HEK293T (cell line): Measurements from ENCODE around the gene IP6K2.
"Not testable (repeated sequence)": the region's sequence is repeated elsewhere in the genome, so short reads cannot be mapped to it uniquely, and the experiment has no call there.

ENCODE experiments used
- CTCF ChIA-PET: fragments of 350-600 bp; formaldehyde crosslinking; extraction: SDS; loops from one replicate; lab custom pipeline; 2021; ENCODE audit warnings: antibody characterized with exemption, inconsistent platforms; lab: Yijun Ruan, JAX
- POLR2A ChIA-PET: fragments of 350-600 bp; formaldehyde crosslinking; extraction: SDS; loops from one replicate; lab custom pipeline; 2020; ENCODE audit warnings: antibody characterized with exemption, inconsistent platforms; lab: Yijun Ruan, JAX
- DNase-seq: peaks from one replicate; pipeline ENCODE4 v3.0.0; 2012; ENCODE audit warnings: mixed read lengths; ENCODE audit errors: extremely low spot score
- ARNT ChIP-seq: fragments of 450-650 bp; IDR thresholded peaks from 2 replicates; pipeline ENCODE4 v1.6.1; 2017; ENCODE audit warnings: mild to moderate bottlenecking
- BHLHE40 ChIP-seq: fragments of 450-650 bp; IDR thresholded peaks from 2 replicates; pipeline ENCODE4 v1.6.1; 2016; ENCODE audit warnings: mild to moderate bottlenecking, moderate library complexity, borderline replicate concordance
- CTBP1 ChIP-seq: fragments of 450-650 bp; IDR thresholded peaks from 2 replicates; pipeline ENCODE4 v1.6.1; 2016; ENCODE audit warnings: borderline replicate concordance
- ELF4 ChIP-seq: fragments of 450-650 bp; IDR thresholded peaks from 2 replicates; pipeline ENCODE4 v1.6.1; 2017; ENCODE audit warnings: antibody characterized with exemption
- FOXA1 ChIP-seq: fragments of 450-650 bp; IDR thresholded peaks from 2 replicates; pipeline ENCODE4 v1.6.1; 2016; ENCODE audit warnings: mild to moderate bottlenecking
- FOXK2 ChIP-seq: fragments of 450-650 bp; IDR thresholded peaks from 2 replicates; pipeline ENCODE4 v1.6.1; 2016; ENCODE audit warnings: mild to moderate bottlenecking
- FOXM1 ChIP-seq: fragments of 450-650 bp; IDR thresholded peaks from 2 replicates; pipeline ENCODE4 v1.6.1; 2017; ENCODE audit warnings: mild to moderate bottlenecking, borderline replicate concordance
- HDGF ChIP-seq: fragments of 450-650 bp; IDR thresholded peaks from 2 replicates; pipeline ENCODE4 v1.6.1; 2017; ENCODE audit warnings: antibody characterized with exemption, borderline replicate concordance
- L3MBTL2 ChIP-seq: fragments of 450-650 bp; conservative IDR thresholded peaks from 2 replicates; pipeline ENCODE4 v1.6.1; 2016; ENCODE audit warnings: mild to moderate bottlenecking
- LEF1 ChIP-seq: fragments of 450-650 bp; IDR thresholded peaks from 2 replicates; pipeline ENCODE4 v1.6.1; 2017; ENCODE audit warnings: mild to moderate bottlenecking, borderline replicate concordance
- NFRKB ChIP-seq: fragments of 450-650 bp; IDR thresholded peaks from 2 replicates; pipeline ENCODE4 v1.6.1; 2016; ENCODE audit warnings: mild to moderate bottlenecking, moderate library complexity
- SP1 ChIP-seq: fragments of 450-650 bp; IDR thresholded peaks from 2 replicates; pipeline ENCODE4 v1.6.1; 2017
- SUZ12 ChIP-seq: fragments of 450-650 bp; IDR thresholded peaks from 2 replicates; pipeline ENCODE4 v1.6.1; 2016; ENCODE audit warnings: mild to moderate bottlenecking
- TARDBP ChIP-seq: fragments of 450-650 bp; IDR thresholded peaks from 2 replicates; pipeline ENCODE4 v1.6.1; 2016
- ZNF384 ChIP-seq: fragments of 450-650 bp; IDR thresholded peaks from 2 replicates; pipeline ENCODE4 v1.6.1; 2016
- TF ChIP-seq, protein P1 (sequence below): fragments of 450-650 bp; IDR thresholded peaks from 2 replicates; pipeline ENCODE4 v1.6.1; 2016

The IP6K2 gene, protein sequence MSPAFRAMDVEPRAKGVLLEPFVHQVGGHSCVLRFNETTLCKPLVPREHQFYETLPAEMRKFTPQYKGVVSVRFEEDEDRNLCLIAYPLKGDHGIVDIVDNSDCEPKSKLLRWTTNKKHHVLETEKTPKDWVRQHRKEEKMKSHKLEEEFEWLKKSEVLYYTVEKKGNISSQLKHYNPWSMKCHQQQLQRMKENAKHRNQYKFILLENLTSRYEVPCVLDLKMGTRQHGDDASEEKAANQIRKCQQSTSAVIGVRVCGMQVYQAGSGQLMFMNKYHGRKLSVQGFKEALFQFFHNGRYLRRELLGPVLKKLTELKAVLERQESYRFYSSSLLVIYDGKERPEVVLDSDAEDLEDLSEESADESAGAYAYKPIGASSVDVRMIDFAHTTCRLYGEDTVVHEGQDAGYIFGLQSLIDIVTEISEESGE

DNA sequence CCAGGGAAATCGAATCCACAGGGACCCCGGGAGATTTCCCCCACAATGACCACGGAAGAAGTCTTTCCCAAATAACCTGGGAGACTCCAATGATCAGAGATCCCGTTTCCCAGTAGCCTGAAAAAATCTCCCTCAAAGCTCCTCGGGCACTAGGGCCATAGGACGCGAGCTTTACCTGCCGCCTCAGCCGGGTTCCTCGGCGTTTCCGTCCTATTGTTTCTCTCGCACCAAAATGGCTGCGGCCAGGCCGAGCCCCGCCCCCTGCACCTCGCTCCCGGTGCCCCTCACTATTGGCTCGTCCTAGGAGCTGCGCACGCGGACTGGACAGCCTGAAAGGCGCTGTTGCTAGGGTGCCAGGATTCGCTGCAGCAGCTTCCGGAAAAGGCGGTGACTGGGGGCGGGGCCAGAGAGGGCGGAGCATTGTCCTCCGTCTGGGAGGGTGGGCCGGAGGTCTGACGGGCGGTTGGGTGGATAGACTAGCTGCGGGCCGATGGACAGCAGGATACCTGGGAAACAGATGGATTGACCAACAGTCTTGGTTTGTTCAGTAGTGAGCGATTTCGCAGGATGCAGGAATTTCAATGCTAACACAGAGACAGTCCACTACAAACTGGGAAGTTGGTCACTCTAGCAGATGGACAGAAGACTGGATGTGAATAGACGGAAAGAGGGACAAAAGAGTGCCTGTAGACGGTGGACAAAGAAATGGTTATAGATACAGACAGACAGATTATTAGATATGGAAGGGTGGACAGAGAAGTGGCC is at the start of gene IP6K2:
IP6K2 (minus strand) TSS at position 240 of the 765 bp plus-strand sequence. CDS start 21,930 bp downstream, outside the sequence.
- TF ChIP-seq LEF1 (no peak), SUZ12 (no peak), FOXM1 (no peak), FOXK2 (no peak), HDGF (peak; percentile 82; the same call in 1 of the 2 replicates), L3MBTL2 (0 out of 2 replicates have a peak, but pooled peaks have one; percentile 15), TARDBP (no peak), CTBP1 (no peak), ELF4 (no peak; the same call in none of the 2 replicates), ZNF384 (no peak), BHLHE40 (no peak)
- TF ChIP-seq, protein P1, sequence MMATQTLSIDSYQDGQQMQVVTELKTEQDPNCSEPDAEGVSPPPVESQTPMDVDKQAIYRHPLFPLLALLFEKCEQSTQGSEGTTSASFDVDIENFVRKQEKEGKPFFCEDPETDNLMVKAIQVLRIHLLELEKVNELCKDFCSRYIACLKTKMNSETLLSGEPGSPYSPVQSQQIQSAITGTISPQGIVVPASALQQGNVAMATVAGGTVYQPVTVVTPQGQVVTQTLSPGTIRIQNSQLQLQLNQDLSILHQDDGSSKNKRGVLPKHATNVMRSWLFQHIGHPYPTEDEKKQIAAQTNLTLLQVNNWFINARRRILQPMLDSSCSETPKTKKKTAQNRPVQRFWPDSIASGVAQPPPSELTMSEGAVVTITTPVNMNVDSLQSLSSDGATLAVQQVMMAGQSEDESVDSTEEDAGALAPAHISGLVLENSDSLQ, result peak; percentile 53; the same call in 1 of the 2 replicates
- ChIA-PET POLR2A (interaction anchor here (0.6 to 3.0 kb wide), 19 partner anchors 9 to 312 kb away, joined by 3 to 19 read pairs (median 3); partner anchors contain the start of genes CELSR3, IMPDH2, NCKIPSD and PRKAR2A), CTCF (no interaction called here)
- DNase-seq, result peak; percentile 99

DNA sequence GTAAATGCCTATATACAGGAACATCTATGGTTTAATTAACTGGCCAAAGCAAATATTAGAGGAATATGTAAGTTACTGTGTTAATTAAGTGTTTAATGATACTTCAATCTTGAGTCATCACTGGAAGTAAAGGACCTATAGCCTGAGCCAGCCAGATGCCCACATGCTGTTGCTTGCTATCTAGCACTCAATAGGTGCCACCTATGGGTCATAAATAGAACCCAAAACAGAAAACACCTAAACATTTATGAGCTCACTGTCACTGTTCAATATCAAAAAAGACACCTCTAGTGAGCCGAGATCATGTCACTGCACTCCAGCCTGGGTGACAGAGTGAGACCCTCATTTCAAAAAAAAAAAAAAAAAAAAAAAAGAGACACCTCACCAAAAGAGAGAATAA is 48.4 kb upstream of the IP6K2 start:
- ChIA-PET POLR2A (interaction anchor here (1.5 kb wide), 1 partner anchor 50 kb away, joined by 3 read pairs; no protein-coding TSS in a partner anchor), CTCF (no interaction called here)
- no peak for DNase-seq
- TF ChIP-seq ZNF384 (0 out of 2 replicates have a peak, but pooled peaks have one; percentile 17), ARNT (no peak), FOXA1 (no peak), LEF1 (no peak), TARDBP (no peak), HDGF (no peak), FOXK2 (no peak), SP1 (no peak), L3MBTL2 (no peak)

DNA sequence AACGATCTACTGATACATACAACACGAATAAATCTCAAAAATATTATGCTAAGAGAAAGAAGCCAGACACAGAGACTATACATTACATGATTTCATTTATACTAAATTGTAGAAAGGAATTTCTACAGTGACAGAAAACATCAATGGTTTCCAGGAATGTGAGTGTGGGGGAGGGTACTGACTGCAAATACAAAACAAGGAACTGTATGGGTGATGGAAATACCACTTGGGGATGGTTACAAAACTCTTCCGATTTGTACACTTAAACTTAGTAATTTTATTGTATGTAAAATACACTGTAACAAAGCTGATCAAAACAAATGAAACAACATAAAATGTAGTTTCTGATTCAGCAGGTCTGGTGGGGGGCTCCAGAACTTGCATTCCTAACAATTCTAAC is 45.8 kb upstream of the IP6K2 start:
- TF ChIP-seq CTBP1 (no peak), FOXM1 (no peak), FOXA1 (no peak), SP1 (no peak), NFRKB (no peak), L3MBTL2 (no peak), TARDBP (no peak), HDGF (no peak), LEF1 (no peak), ARNT (no peak), FOXK2 (no peak)
- TF ChIP-seq, protein P1, result no peak
- no peak for DNase-seq
- POLR2A ChIA-PET, result no interaction called here
- CTCF ChIA-PET, result no interaction called here

DNA sequence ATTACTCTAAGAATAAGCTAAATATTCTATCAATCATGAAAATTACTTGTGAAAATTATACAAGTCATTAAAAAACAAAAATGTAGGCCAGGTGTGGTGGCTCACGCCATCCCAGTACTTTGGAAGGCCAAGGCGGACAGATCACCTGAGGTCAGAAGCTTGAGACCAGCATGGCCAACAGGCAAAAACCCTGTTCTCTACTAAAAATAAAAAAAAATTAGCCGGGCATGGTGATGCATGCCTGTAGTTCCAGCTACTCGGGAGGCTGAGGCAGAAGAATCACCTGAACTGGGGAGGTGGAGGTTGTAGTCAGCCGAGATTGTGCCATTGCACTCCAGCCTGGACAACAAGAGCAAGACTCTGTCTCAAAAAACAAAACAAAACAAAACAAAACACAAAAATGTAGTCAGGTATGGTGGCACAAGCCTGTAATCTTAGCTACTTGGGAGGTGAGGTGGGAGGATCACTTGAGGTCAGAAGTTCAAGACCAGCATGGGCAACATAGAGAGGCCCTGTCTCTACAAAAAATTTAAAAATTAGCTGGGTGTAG is 43.0 kb upstream of the IP6K2 start:
- CTCF ChIA-PET, result interaction anchor here (0.6 kb wide), 1 partner anchor 11 kb away, joined by 3 read pairs; no protein-coding TSS in a partner anchor
- DNase-seq, POLR2A ChIA-PET: not testable (repeated sequence)

DNA sequence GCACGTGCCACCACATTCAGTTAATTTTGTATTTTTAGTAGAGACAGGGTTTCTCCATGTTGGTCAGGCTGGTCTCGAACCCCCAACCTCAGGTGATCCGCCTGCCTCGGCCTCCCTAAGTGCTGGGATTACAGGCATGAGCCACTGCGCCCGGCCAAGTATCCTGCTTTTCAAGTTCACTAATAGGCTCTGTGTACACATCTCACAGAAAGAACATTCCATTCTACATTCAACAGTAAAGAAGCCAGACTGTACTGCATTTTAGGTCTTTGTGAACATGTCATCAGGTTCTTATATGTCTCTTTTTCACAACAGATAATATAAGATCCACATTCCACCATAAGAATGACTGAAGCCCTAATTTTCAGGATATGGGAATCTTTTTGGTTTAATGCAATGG is 42.5 kb upstream of the IP6K2 start:
- CTCF ChIA-PET, result interaction anchor here (0.7 kb wide), 1 partner anchor 323 kb away, joined by 3 read pairs; no protein-coding TSS in a partner anchor
- POLR2A ChIA-PET, DNase-seq: not testable (repeated sequence)

DNA sequence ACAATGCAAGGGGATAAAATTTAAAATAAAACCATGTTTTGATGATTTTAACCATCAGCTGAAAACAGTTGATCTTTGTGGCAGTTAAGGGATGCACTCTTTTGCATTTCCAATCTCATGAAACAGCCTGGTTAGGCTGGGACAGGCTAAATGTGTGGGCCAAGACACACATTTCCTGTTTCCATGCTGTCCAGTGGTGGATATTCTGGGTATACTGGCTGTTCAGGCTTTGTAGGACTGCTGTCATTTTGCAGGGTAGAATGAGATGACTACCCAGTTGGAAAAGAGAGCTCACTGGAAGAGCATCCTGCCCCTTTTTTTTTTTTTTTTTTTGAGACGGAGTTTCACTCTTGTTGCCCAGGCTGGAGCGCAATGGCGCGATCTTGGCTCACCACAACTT is 42.0 kb upstream of the IP6K2 start:
- DNase-seq, result no peak
- ChIA-PET POLR2A (no interaction called here), CTCF (interaction anchor here (0.7 kb wide), 1 partner anchor 323 kb away, joined by 3 read pairs; no protein-coding TSS in a partner anchor)
- no peak for TF ChIP-seq FOXM1
- TF ChIP-seq TARDBP, result no peak
- no peak for TF ChIP-seq L3MBTL2
- TF ChIP-seq BHLHE40, result no peak
- TF ChIP-seq ELF4, result no peak
- TF ChIP-seq HDGF, result no peak
- no peak for TF ChIP-seq ARNT
- no peak for TF ChIP-seq FOXA1
- no peak for TF ChIP-seq SUZ12
- no peak for TF ChIP-seq CTBP1
- TF ChIP-seq NFRKB, result no peak
- TF ChIP-seq, protein P1, result no peak
- TF ChIP-seq SP1, result no peak
